ENCODE data around the gene KRTAP12-4. TPM values are rescaled to one million over a fixed set of nuclear protein-coding genes. Genes with fewer than 3 reads are reported as not detected.
"Not testable (repeated sequence)": the region's sequence is repeated elsewhere in the genome, so short reads cannot be mapped to it uniquely, and the experiment has no call there.

Gene KRTAP12-4
- total RNA-seq, 4 donors from 2014 or later: not detected

DNA sequence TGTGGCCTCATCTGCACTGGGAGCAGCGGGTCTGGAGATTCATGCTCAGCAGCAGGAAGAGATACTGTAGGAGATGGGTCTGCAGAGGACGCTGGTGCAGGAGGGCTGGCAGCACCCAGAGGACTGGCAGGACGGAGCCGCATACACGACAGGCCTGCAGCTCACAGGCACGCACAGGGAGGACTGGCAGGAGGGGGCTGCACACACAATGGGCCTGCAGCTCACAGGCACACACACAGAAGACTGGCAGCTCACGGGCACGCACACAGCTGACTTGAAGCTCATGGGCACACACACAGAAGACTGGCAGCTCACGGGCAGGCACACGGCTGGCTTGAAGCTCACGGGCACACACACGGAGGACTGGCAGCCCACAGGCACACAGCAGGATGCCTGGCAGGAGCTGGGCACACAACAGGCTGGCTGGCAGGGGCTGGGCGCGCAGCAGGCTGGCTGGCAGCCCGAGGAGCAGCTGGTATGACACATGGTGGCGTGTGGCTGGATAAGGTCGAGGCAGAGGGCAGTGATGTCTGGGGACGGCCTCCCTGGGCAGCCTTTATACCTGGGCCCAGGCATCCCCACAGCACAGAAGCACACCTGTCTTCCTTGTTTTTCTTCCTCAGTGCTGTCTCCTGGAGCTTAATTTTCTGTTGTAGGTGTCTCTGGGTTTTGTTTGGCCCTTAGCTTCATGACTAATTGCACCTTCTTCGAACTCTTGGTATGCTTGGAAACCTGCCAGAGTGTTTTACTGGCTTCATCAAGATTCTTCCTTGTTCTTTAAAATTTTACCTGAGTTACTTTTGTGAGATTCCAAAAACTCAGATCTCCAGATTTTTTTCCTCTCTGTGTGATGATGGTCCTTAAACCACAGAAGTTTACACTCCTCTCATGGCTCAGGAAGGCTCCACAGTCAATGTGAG lies 12.2 kb upstream of the KRTAP12-4 start, which contains the start of gene KRTAP12-2:
KRTAP12-2 (minus strand) TSS at position 527 of the 920 bp plus-strand sequence; CDS start at position 486, 41 bp downstream.
- intact Hi-C loops (cut with DNase I): no loop called here
- no peak for DNase-seq (ENCODE audit: extremely low spot score)
- WGBS: 58% methylated on average over 3 of the region's 19 CpGs

GRCh38 chr21:44664691-44665090 lies 10.2 kb upstream of the KRTAP12-4 start:
- WGBS: 85% methylated on average over 4 of the region's 5 CpGs
- Histone ChIP-seq H3K4me3 (no peak overlapping the region), H3K4me1 (no peaks in the 10 kb centered on the region), H3K27ac (replicated peaks in 1 of 4) (no peak overlapping the region), H3K27me3 (peaks cover 0 to 23% (median 0%) of the 10 kb centered on the region in 4 donors), H3K36me3 (no peaks in the 10 kb centered on the region), H3K9me3 (no peaks in the 10 kb centered on the region)
- no peak for DNase-seq (ENCODE audit: extremely low spot score)
- TF ChIP-seq, protein P1, sequence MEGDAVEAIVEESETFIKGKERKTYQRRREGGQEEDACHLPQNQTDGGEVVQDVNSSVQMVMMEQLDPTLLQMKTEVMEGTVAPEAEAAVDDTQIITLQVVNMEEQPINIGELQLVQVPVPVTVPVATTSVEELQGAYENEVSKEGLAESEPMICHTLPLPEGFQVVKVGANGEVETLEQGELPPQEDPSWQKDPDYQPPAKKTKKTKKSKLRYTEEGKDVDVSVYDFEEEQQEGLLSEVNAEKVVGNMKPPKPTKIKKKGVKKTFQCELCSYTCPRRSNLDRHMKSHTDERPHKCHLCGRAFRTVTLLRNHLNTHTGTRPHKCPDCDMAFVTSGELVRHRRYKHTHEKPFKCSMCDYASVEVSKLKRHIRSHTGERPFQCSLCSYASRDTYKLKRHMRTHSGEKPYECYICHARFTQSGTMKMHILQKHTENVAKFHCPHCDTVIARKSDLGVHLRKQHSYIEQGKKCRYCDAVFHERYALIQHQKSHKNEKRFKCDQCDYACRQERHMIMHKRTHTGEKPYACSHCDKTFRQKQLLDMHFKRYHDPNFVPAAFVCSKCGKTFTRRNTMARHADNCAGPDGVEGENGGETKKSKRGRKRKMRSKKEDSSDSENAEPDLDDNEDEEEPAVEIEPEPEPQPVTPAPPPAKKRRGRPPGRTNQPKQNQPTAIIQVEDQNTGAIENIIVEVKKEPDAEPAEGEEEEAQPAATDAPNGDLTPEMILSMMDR (IDR thresholded peaks at IDR 0.05): no peak
- TF ChIP-seq POLR2A (IDR thresholded peaks at IDR 0.05; ENCODE audit: low read depth): no peak
- TF ChIP-seq EP300 (IDR thresholded peaks at IDR 0.05): no peak
- no peak for TF ChIP-seq POLR2AphosphoS5 (IDR thresholded peaks at IDR 0.05)
- intact Hi-C loops (cut with DNase I): no loop called here

More for the DNA sequence above, 12.2 kb upstream of the KRTAP12-4 start, which contains the start of gene KRTAP12-2:
- Histone ChIP-seq H3K4me3 (no peak within 1 kb of the TSS), H3K27ac (replicated peaks in 1 of 4) (no peak within 1 kb of the TSS), H3K4me1 (no peaks in the 10 kb centered on the region), H3K9me3 (peaks cover 0 to 15% (median 11%) of the 10 kb centered on the region in 4 donors), H3K36me3 (no peaks in the 10 kb centered on the region), H3K27me3 (peaks cover 0 to 36% (median 0%) of the 10 kb centered on the region in 4 donors)
- no peak for TF ChIP-seq EP300 (IDR thresholded peaks at IDR 0.05)
- TF ChIP-seq, protein P1 (IDR thresholded peaks at IDR 0.05): no peak
- no peak for TF ChIP-seq POLR2AphosphoS5 (IDR thresholded peaks at IDR 0.05)
- no peak for TF ChIP-seq POLR2A (IDR thresholded peaks at IDR 0.05; ENCODE audit: low read depth)

DNA sequence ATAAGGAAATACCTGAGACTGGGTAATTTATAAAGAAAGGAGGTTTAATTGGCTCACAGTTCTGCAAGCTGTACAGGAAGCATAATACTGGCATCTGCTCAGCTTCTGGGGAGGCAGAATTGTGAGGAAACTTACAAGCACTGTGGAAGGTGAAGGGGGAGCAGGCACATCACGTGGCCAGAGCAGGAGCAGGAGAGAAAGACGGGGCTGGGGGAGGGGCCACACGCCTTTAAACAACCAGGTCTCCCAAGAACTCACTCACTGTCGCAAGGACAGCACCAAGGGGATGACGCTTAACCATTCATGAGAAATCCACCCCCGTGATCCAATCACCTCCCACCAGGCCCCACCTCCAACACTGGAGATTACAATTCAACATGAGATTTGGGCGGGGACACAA lies 7.1 kb upstream of the KRTAP12-4 start:
- H3K9me3 ChIP-seq; DNase-seq (ENCODE audit: extremely low spot score); H3K36me3 ChIP-seq; intact Hi-C loops (cut with DNase I); H3K4me3 ChIP-seq; H3K27ac ChIP-seq (replicated peaks in 1 of 4); H3K4me1 ChIP-seq: not testable (repeated sequence)
- WGBS: 64% methylated on average over 7 of the region's 7 CpGs
- peaks cover 0 to 36% (median 0%) of the 10 kb centered on the region in 4 donors for H3K27me3 ChIP-seq

- Histone ChIP-seq H3K36me3 (no peaks in the 10 kb centered on the region), H3K27ac (replicated peaks in 1 of 4) (no peak overlapping the region), H3K9me3 (peaks cover 0 to 13% (median 6%) of the 10 kb centered on the region in 4 donors), H3K27me3 (peaks cover 0 to 40% (median 0%) of the 10 kb centered on the region in 4 donors), H3K4me3 (no peak overlapping the region), H3K4me1 (no peaks in the 10 kb centered on the region)
- WGBS: 65% methylated on average over 11 of the region's 11 CpGs
- no peak for DNase-seq (ENCODE audit: extremely low spot score)
- intact Hi-C loops (cut with DNase I): no loop called here
- TF ChIP-seq POLR2A (IDR thresholded peaks at IDR 0.05; ENCODE audit: low read depth) (no peak), EP300 (IDR thresholded peaks at IDR 0.05) (no peak), POLR2AphosphoS5 (IDR thresholded peaks at IDR 0.05) (no peak)
- TF ChIP-seq, protein P1 (IDR thresholded peaks at IDR 0.05): no peak
Observed at GRCh38 chr21:44658913-44659595, 4.6 kb upstream of the KRTAP12-4 start.

- Histone ChIP-seq H3K27me3 (peaks cover 0 to 45% (median 0%) of the 10 kb centered on the region in 4 donors), H3K4me1 (no peaks in the 10 kb centered on the region), H3K27ac (replicated peaks in 1 of 4) (no peak overlapping the region), H3K36me3 (no peaks in the 10 kb centered on the region), H3K4me3 (no peak overlapping the region), H3K9me3 (peaks cover 0 to 13% (median 6%) of the 10 kb centered on the region in 4 donors)
- TF ChIP-seq, protein P1 (IDR thresholded peaks at IDR 0.05): no peak
- no peak for TF ChIP-seq EP300 (IDR thresholded peaks at IDR 0.05)
- TF ChIP-seq POLR2A (IDR thresholded peaks at IDR 0.05; ENCODE audit: low read depth): no peak
- no peak for TF ChIP-seq POLR2AphosphoS5 (IDR thresholded peaks at IDR 0.05)
- DNase-seq (ENCODE audit: extremely low spot score): no peak
- intact Hi-C loops (cut with DNase I): no loop called here
- 77% methylated on average over 5 of the region's 5 CpGs for WGBS
Observed at GRCh38 chr21:44658541-44658910, 4.1 kb upstream of the KRTAP12-4 start.
